ENCODE data around the gene IRX3.

- TF ChIP-seq CTCF (IDR thresholded peaks at IDR 0.05; ENCODE audit: insufficient read depth, low read length) = no peak
- no peak for TF ChIP-seq POLR2AphosphoS5 (IDR thresholded peaks at IDR 0.05; ENCODE audit: low read depth)
- TF ChIP-seq SPI1 (IDR thresholded peaks at IDR 0.05; ENCODE audit: borderline replicate concordance, low read depth) = no peak
- TF ChIP-seq GABPA (IDR thresholded peaks at IDR 0.05; ENCODE audit: low read depth) = no peak
These were observed 34.2 kb upstream of the IRX3 start for GRCh38 chr16:54320697-54321340.

All from HL-60 (cell line).